Activated CD8-positive, alpha-beta memory T cell treated with anti-CD3 and anti-CD28 coated beads for 36 hours (primary cell): Measurements from ENCODE around the gene NF2. TPM values are rescaled to one million over a fixed set of nuclear protein-coding genes. Genes with fewer than 3 reads are reported as not detected.

Experiments used
- CTCF ChIA-PET: fragments of 350-600 bp; sonication (Branson Sonifier 250); formaldehyde crosslinking; loops from one replicate; lab custom pipeline; 2021; ENCODE audit warnings: antibody characterized with exemption; lab: Charles Lee
- POLR2A ChIA-PET: fragments of 350-600 bp; sonication (Branson Sonifier 250); formaldehyde crosslinking; loops from one replicate; lab custom pipeline; 2021; ENCODE audit warnings: antibody characterized with exemption; lab: Charles Lee
- total RNA-seq, 2 experiments: library from RNA; stranded (reverse); gene quantifications; one replicate each; pipeline ENCODE4 v1.2.3, GENCODE V29; 2021

The NF2 gene
- total RNA-seq, 2 experiments from 2014 or later: 54.2 to 54.7 TPM

DNA sequence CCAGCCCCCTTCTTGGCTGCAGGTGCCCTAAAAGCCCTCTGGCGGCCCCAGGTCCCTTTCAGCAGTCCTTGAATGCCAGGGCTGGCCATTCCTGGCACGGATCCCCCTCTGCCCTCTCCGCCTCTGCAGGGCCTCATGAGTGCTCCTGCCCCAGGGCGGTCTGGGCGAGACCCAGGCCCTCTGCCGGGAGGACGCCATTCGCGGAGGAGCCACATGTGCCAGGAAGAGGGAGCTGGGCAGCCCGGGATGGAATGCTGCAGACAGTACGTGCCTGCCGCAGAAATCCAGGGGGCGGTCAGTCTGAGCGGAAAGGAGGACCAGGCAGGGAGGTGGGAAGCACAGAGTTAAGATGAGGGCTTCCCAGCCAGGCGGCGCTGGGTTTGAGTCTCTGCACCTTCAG lies 119.2 kb downstream of the NF2 start:
- ChIA-PET CTCF (no interaction called here), POLR2A (interaction anchor here (0.7 kb wide), 1 partner anchor 55 kb away, joined by 5 read pairs; no protein-coding TSS in a partner anchor)

DNA sequence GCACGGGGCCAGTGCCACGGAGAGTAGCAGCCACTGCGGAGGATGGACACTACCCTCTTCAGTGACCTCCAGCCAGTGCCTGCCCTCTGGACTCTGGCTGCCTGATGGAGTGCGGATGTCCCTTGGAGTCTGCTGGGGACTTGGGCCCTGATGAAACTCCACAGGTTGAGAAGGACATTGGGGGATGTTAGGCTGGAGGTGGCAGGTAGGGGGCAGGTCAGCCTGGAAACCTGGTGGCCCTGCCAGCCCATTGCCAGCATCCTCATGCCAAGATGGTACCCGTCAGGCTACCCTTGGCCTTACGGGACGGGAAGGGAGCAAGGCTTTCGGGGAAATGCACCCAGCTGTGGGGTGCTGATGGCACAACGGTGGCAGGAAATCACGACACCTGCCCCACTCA lies 120.3 kb downstream of the NF2 start:
- ChIA-PET CTCF (no interaction called here), POLR2A (no interaction called here)

- POLR2A ChIA-PET: no interaction called here
- CTCF ChIA-PET: no interaction called here
Measured at GRCh38 chr22:29724843-29725242, 121.4 kb downstream of the NF2 start.

DNA sequence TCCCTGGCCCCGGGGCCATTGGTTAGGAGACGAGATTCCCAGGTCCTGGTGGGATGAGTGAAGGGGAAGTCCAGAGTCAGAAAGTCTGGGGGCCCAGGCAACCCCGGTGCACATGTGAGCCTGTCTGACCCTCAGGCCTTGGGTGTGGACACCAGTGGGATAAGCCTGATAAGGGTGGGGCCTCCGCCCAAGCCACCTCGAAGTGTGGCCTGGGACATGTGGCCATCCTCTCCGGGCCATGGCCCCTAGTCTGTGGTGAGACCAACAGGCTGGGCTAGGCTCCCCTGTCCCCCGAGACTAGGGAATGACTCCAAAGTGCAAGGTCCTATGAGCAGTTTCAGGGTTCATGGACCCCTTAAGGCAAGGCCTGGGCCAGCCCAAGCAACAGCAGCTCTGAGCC lies 122.7 kb downstream of the NF2 start:
- POLR2A ChIA-PET: interaction anchor here (0.7 kb wide), 1 partner anchor 81 kb away, joined by 8 read pairs; no protein-coding TSS in a partner anchor
- CTCF ChIA-PET: no interaction called here

GRCh38 chr22:29726512-29727130 lies 123.2 kb downstream of the NF2 start:
- POLR2A ChIA-PET: interaction anchor here (0.7 kb wide), 1 partner anchor 80 kb away, joined by 8 read pairs; no protein-coding TSS in a partner anchor
- CTCF ChIA-PET: no interaction called here

DNA sequence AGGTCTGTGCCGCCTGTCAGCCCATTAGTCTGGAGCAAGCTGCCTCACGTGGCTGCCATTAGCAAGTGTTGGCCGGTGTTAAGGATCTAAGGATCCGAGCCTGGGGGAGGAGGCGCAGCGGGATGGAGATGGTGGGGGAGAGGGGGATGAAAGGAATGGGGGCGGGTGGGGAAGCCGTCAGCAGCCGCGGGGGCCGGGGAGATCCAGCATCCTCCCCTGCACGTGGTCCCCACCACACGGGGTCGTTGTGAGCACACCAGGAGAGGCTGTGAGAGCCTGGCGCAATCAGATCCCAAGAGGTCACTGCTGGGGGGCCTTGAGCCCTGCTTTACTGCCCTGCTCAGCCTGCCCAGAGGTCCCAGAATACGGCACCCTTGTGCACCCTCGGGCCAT lies 123.7 kb downstream of the NF2 start:
- ChIA-PET POLR2A (interaction anchor here (0.7 kb wide), 1 partner anchor 80 kb away, joined by 8 read pairs; no protein-coding TSS in a partner anchor), CTCF (no interaction called here)

- POLR2A ChIA-PET: no interaction called here
- CTCF ChIA-PET: no interaction called here
Measured at GRCh38 chr22:29729161-29729560, 125.7 kb downstream of the NF2 start.

DNA sequence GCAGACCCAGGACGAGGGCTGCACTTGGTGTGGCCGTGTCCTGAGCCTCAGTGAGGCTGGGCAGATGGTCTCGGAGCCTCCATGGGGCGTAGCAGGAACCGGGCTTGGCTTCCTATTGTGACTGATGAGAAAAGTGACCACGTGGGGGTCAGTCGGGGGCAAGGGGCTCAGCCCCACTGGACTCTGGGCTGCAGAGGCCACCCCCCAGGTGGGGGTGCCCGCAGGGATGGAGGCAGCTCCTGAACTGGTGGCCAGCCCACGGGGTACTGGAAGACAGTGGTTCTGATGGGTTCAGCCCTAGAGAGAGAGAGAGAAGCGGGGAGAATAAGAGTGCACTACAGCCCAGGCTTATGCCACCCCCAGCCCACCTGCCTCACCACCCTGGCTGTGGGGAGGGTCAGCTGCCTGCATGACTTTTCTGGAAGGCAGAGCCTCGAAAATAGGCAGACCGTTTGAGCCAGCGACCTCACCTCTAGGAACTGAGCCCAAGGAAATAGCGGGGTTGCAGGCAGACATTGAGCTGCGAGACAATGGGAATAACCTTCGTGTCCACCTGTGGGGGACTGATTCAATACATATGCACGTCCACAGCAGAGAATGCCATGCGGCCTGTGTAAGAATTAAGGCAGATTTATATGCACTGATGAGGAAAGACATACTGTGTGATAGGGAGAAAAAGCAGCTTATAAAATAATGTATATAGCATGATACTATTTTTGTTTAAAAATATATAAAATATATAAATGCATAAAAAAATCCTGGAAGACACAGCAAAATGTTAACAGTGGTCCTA lies 127.8 kb downstream of the NF2 start:
- ChIA-PET CTCF (no interaction called here), POLR2A (no interaction called here)

DNA sequence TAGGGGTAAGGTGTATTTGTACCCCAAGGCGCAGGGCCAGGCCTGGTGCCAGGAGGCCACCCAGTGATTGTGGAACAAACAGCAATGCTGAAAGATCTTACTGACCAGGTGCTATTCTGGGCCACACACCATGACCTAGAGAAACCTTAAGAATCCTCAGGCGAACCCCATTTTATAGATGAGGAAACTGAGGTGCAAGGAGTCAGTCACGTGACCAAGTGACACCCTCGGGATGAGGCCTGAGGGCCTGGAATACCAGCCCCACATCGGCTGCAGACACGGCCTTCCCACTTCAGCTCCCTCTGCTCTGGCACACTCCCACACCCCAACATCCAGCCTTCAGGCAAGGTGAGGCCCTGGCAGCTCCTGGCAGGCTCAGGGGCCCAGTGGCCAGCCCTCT lies 129.4 kb downstream of the NF2 start:
- POLR2A ChIA-PET: no interaction called here
- CTCF ChIA-PET: no interaction called here

DNA sequence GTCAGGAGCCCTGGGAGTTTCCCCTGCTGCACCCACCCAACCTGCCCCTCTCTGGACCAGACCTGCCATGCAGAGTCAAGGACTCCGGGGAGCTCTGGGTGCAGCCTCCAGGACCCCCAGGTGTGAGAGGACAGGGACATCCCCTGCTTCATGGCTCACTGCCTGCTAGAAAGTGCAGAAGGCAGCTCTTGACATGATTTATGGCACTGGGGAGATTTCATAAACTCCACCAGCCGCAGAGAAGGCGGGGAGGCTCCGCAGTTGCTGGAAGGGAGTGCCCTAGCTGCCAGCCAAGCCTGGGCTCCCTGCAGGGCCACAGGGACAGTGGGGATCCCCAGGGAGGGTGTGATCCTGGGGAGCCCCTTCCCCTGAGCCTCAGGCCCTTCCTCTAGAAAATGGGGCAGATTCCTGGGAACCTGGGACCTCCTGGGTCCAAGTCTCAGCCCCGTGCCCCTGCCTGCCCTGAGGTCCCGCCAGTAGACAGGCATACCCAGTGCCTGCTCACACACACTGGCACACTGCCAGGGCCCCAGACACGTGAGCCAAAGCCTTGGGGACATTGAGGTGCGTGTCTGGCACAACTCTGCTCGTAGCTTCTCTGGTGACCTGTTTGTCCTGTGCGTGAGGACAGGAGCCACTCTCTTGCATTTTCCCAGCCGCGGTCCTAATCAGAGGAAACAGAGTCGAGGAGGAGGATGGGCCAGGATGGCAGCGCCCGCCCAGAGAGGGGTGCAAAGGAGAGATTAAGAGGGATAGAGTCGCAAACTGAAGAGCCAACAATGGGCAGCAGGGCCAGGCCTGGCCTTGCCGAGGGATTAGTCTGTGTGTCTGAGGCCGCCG lies 130.1 kb downstream of the NF2 start:
- POLR2A ChIA-PET: no interaction called here
- CTCF ChIA-PET: no interaction called here

GRCh38 chr22:29734406-29734805 lies 131.0 kb downstream of the NF2 start:
- POLR2A ChIA-PET: no interaction called here
- CTCF ChIA-PET: no interaction called here

- ChIA-PET CTCF (no interaction called here), POLR2A (no interaction called here)
Measured at GRCh38 chr22:29734838-29735237, 131.4 kb downstream of the NF2 start.

GRCh38 chr22:29735416-29735815 lies 132.0 kb downstream of the NF2 start:
- ChIA-PET POLR2A (no interaction called here), CTCF (no interaction called here)

DNA sequence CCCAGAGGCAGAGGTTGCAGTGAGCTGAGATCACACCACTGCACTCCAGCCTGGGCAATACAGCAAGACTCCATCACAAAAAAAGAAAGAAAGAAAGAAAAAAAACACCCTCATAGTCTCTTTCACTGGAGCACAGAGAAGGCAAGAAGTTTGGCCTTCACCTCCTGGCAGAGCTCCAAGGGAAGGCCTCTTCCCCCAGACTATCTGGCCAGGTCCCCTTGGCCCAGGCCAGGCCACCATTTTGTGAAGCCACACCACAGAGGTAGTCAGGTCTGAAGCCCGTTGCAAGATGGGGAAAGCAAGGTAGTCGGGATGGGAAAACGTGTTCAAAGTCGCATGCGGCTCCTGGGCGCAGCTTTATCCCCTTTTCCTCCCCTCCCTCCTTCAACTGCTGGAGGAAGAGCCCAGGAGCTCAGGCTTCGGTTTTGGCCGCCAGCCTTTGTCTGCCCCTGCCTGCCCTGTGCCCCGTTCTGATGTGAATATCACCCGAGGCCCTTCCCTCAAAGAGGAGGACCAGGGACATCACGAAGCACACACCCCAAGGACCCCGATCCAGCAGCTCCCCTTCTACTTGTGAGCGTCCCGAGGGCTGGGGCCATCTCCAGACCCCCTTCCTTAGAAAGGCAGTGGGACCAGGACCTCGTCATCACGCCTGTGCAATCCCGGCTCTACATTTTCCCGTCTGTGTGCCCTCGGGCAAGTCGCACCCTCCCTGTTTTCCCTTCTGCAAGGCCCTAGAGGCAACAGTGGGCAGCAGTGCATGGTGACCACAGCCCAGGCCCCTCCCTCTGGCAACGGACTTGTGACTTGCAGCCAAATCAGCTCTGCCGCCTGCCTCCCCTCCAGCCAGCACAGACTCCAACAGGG lies 134.1 kb downstream of the NF2 start:
- POLR2A ChIA-PET: no interaction called here
- CTCF ChIA-PET: no interaction called here

- CTCF ChIA-PET: no interaction called here
- POLR2A ChIA-PET: no interaction called here
Measured at GRCh38 chr22:29738118-29738815, 134.8 kb downstream of the NF2 start.

DNA sequence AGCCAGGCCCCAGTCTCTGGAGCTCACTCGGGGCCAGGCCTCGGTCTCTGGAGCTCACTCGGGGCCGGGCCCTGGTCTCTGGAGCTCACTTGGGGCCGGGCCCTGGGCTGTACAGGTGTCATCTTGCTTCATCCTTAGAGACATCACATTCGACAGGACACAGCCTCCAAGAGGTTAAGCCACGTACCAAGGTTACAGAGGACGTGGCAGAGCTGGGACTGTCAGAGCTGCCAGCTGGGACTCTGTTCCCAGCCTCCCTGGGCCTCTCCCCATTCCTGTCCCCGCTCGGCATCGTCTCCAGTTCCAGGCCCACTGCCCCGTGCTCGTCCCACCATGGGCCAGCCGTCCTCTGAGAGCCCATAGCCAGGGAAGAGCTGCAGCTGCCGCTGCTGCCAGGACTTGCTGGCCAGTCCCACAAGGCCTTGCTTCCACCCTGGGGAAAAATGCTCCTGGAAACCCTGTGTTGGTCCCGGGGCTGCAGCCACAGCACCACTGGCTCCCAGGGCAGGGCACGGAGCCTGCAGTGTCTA lies 136.0 kb downstream of the NF2 start:
- ChIA-PET POLR2A (no interaction called here), CTCF (no interaction called here)

DNA sequence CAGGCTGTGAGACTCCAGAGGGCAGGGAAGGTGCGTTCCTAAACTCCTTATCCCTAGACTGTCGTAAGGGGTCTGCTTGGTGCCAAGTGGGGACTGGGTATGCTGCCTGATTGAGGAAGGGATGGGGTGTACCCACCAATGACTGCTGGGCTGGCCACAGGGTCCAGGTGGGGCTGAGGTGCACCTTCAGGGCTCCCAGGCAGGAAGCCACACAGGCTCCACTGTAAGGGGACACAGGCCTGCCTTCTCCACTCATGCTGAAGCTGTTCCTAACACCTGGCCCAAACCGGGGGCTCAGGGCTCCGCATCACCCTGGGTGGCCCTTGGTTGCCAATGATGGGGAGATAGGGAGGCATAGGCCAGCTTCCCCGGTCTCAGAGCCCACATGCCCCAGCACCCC lies 136.8 kb downstream of the NF2 start:
- POLR2A ChIA-PET: no interaction called here
- CTCF ChIA-PET: no interaction called here

DNA sequence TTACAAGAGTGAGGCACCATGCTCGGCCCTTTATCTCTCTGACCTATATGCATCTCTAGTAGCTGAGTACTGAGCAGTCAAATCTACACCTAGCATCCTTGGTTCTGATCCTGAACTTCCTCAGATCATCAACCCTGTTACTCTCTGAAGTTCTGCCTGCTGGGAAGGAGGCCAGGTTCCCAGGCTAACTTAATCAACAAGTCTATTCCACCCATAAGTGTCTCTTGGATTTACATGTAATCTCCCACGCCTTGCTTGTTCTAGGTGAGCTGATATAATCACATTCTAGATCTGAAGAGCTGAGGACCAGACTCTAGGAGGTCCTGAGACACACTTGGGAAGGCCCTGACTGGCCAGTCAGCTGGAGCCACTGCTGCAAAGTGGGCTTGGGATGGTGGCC lies 138.5 kb downstream of the NF2 start:
- CTCF ChIA-PET: no interaction called here
- POLR2A ChIA-PET: no interaction called here
